AG09319 (cell line): ENCODE results near the gene TTC13.

ENCODE experiments used
- DNase-seq: peaks from one replicate; pipeline ENCODE4 v3.0.0-alpha.2; 2010; ENCODE audit warnings: low read depth; ENCODE audit errors: extremely low read depth
- CTCF ChIP-seq: IDR thresholded peaks from 2 replicates; pipeline ENCODE4 v1.5.1; 2011; ENCODE audit warnings: low read depth, mild to moderate bottlenecking, inconsistent platforms, low read length, moderate library complexity

Gene TTC13

GRCh38 chr1:230865062-230865817 is 113.4 kb downstream of the TTC13 start:
- DNase-seq = no peak

GRCh38 chr1:230864441-230864840 is 114.2 kb downstream of the TTC13 start:
- TF ChIP-seq CTCF = no peak
- DNase-seq = no peak

More at GRCh38 chr1:230865062-230865817, 113.4 kb downstream of the TTC13 start:
- no peak for TF ChIP-seq CTCF

- no peak for TF ChIP-seq CTCF
- no peak for DNase-seq
These were observed 115.2 kb downstream of the TTC13 start for GRCh38 chr1:230863449-230863848.

- TF ChIP-seq CTCF = no peak
- no peak for DNase-seq
These were observed 116.6 kb downstream of the TTC13 start for GRCh38 chr1:230861970-230862595.

GRCh38 chr1:230861489-230861888 is 117.2 kb downstream of the TTC13 start:
- no peak; the same call in 1 of the 2 replicates for TF ChIP-seq CTCF
- no peak for DNase-seq

GRCh38 chr1:230860617-230861384 is 117.9 kb downstream of the TTC13 start:
- TF ChIP-seq CTCF = no peak; the same call in 1 of the 2 replicates
- no peak for DNase-seq
